GM12872 (cell line): ENCODE results near the gene MYO5A.

Experiments used
- TF ChIP-seq, protein P1 (sequence below): IDR thresholded peaks from 3 replicates; pipeline ENCODE4 v1.5.1; 2011; ENCODE audit warnings: low read depth, mild to moderate bottlenecking, low read length, moderate library complexity; ENCODE audit not compliant: insufficient read depth

The MYO5A gene

GRCh38 chr15:52517014-52517413 lies 11.7 kb downstream of the MYO5A start:
- TF ChIP-seq, protein P1, sequence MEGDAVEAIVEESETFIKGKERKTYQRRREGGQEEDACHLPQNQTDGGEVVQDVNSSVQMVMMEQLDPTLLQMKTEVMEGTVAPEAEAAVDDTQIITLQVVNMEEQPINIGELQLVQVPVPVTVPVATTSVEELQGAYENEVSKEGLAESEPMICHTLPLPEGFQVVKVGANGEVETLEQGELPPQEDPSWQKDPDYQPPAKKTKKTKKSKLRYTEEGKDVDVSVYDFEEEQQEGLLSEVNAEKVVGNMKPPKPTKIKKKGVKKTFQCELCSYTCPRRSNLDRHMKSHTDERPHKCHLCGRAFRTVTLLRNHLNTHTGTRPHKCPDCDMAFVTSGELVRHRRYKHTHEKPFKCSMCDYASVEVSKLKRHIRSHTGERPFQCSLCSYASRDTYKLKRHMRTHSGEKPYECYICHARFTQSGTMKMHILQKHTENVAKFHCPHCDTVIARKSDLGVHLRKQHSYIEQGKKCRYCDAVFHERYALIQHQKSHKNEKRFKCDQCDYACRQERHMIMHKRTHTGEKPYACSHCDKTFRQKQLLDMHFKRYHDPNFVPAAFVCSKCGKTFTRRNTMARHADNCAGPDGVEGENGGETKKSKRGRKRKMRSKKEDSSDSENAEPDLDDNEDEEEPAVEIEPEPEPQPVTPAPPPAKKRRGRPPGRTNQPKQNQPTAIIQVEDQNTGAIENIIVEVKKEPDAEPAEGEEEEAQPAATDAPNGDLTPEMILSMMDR: no peak

- TF ChIP-seq, protein P1: no peak
These were observed 13.3 kb downstream of the MYO5A start for GRCh38 chr15:52515343-52515742.

GRCh38 chr15:52514482-52514881 lies 14.2 kb downstream of the MYO5A start:
- TF ChIP-seq, protein P1: no peak

DNA sequence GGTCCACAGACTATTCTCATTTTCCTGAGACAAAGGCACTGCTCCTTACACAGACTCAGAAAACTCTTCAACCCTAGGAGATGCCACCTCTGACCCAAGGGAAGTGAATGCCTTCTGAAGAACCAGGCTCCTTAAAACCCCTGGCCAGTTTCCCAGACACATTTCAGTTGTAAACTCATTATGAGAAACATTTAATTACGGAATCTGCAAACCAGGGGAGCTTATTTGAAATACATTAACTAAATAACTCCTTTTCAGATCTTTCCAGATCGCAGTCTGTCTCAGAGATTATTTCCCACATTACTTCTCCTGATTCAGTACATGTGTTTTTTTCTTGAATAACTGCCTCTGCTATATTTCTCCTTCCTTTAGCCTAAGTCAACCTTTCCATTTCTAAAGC lies 17.6 kb downstream of the MYO5A start:
- TF ChIP-seq, protein P1: no peak

DNA sequence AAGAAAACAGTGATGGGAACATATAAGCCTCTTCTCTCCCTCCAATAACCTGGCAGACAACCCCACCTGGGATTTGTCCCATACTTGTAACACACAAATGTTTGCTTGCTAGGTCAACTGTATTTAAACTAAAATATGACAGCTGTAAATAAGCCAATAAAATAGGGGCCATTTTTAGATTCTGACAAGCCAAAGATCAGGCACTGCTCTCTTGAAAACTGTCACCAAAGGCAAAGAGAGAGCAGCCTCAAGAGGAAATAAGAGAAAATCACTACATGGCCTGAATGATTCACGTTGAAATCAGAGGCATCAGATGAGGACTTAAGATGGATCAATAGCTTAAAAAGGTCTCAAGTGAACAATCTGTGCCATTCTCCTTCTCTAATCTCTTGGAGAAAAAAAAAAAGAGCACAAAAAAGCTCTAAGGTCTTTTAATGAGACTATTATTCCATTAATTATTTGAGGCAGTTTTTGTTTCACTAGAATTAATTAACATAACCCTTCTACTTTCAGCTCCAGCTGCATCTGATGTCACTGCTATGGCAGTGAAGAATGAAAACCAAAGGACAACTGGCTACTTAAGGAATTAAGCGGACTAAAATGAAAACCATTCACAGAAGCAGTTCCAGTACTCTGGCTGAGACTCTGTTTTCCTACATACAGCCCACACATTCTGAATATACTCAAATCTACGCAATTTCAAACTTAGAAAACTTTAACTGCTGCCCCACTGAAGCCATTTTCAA lies 19.0 kb downstream of the MYO5A start:
- TF ChIP-seq, protein P1: no peak

DNA sequence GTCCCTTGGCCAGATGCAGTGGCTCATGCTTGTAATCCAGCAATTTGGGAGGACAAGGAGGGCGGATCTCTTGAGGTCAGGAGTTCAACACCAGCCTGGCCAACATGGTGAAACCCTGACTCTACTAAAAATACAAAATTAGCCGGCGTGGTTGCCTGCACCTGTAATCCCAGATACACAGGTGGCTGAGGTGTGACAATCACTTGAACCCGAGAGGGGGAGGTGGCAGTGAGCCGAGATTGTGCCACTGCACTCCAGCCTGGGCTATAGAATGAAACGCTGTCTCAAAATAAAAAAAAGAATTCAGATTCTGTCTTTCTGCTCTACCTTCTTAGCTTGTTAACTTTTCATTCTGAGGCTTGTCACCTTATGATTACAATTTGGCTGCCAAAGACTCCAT lies 22.1 kb downstream of the MYO5A start:
- TF ChIP-seq, protein P1: no peak

- TF ChIP-seq, protein P1: no peak
These were observed 23.5 kb downstream of the MYO5A start for GRCh38 chr15:52505151-52505550.
